SK-N-SH (cell line): ENCODE measurements around the gene CDH23. TPM values are rescaled to one million over a fixed set of nuclear protein-coding genes. Genes with fewer than 3 reads are reported as not detected.

Source experiments
- CTCF ChIA-PET: fragments of 300-600, 350-600 bp; formaldehyde crosslinking; extraction: SDS; loops from one replicate; lab custom pipeline; 2021; lab: Yijun Ruan, JAX
- POLR2A ChIA-PET: fragments of 350-600 bp; sonication (Branson Sonifier 250); formaldehyde crosslinking; extraction: SDS; loops from one replicate; lab custom pipeline; 2020; ENCODE audit warnings: antibody characterized with exemption, inconsistent platforms; lab: Yijun Ruan, JAX
- DNase-seq: peaks from one replicate; pipeline ENCODE4 v3.0.0; 2012
- H2AFZ ChIP-seq: fragments of 200-600 bp; sonication (generic); 2 replicates; pipeline ENCODE4 v1.8.1; 2016; ENCODE audit warnings: antibody characterized with exemption, mild to moderate bottlenecking, low read depth
- H3F3A ChIP-seq: fragments of 200-600 bp; sonication (generic); replicated peaks from 2 replicates; pipeline ENCODE3; 2016; ENCODE audit warnings: antibody characterized with exemption, mild to moderate bottlenecking; ENCODE audit not compliant: insufficient read depth
- H3K27ac ChIP-seq, 2 experiments: fragments of 200-500 bp in 1 of 2; fragments of 200-600 bp in 1 of 2; sonication (Bioruptor generic) in 1 of 2; sonication (generic), shearing (Covaris generic) in 1 of 2; 2 replicates each; pipeline versions ENCODE4 v1.5.1 to v1.6.1; 2014 to 2016; ENCODE audit warnings: low read depth in 2 of 2, inconsistent platforms in 1 of 2, low read length in 1 of 2, mild to moderate bottlenecking in 1 of 2, mixed read lengths in 1 of 2
- H3K27me3 ChIP-seq: fragments of 200-600 bp; sonication (generic), shearing (Covaris generic); 2 replicates; pipeline ENCODE4 v1.6.1; 2016; ENCODE audit warnings: mixed run types; ENCODE audit not compliant: insufficient read depth
- H3K36me3 ChIP-seq, 2 experiments: fragments of 200-500 bp in 1 of 2; fragments of 200-600 bp in 1 of 2; sonication (Bioruptor generic) in 1 of 2; sonication (generic) in 1 of 2; replicated peaks in 1 of 2; 2 replicates each; pipeline versions ENCODE3 to v1.5.1; 2014 to 2016; ENCODE audit warnings: low read length in 1 of 2, mild to moderate bottlenecking in 1 of 2; ENCODE audit not compliant: insufficient read depth in 2 of 2, control insufficient read depth in 1 of 2
- H3K4me1 ChIP-seq, 2 experiments: fragments of 200-500 bp in 1 of 2; fragments of 200-600 bp in 1 of 2; sonication (Bioruptor generic) in 1 of 2; sonication (generic), shearing (Covaris generic) in 1 of 2; 2 replicates each; pipeline versions ENCODE4 v1.5.1 to v1.6.1; 2014 to 2016; ENCODE audit warnings: low read depth in 1 of 2, low read length in 1 of 2, mixed run types in 1 of 2; ENCODE audit not compliant: insufficient read depth in 2 of 2, control insufficient read depth in 1 of 2
- H3K4me2 ChIP-seq: fragments of 200-600 bp; sonication (generic), shearing (Covaris generic); 2 replicates; pipeline ENCODE4 v1.6.1; 2017; ENCODE audit warnings: mixed run types
- H3K4me3 ChIP-seq, 2 experiments: fragments of 200-500 bp in 1 of 2; fragments of 200-600 bp in 1 of 2; sonication (Bioruptor generic) in 1 of 2; sonication (generic), shearing (Covaris generic) in 1 of 2; 2 replicates each; pipeline versions ENCODE4 v1.5.1 to v1.8.1; 2014 to 2016; ENCODE audit warnings: low read depth in 2 of 2, inconsistent platforms in 1 of 2, low read length in 1 of 2, mild to moderate bottlenecking in 1 of 2, mixed read lengths in 1 of 2, moderate library complexity in 1 of 2
- H3K79me2 ChIP-seq: fragments of 200-600 bp; sonication (generic); 2 replicates; pipeline ENCODE4 v1.8.1; 2017; ENCODE audit warnings: mild to moderate bottlenecking; ENCODE audit not compliant: insufficient read depth
- H3K9ac ChIP-seq: fragments of 200-600 bp; sonication (generic); 2 replicates; pipeline ENCODE4 v1.6.1; 2017; ENCODE audit warnings: mixed run types
- H3K9me2 ChIP-seq: fragments of 200-600 bp; sonication (generic); 2 replicates; pipeline ENCODE4 v1.6.1; 2017; ENCODE audit warnings: mixed run types
- H3K9me3 ChIP-seq: fragments of 200-600 bp; sonication (generic); 2 replicates; pipeline ENCODE4 v1.6.1; 2017; ENCODE audit warnings: mixed run types, mild to moderate bottlenecking, moderate library complexity
- H4K20me1 ChIP-seq: fragments of 200-600 bp; sonication (generic); 2 replicates; pipeline ENCODE4 v1.6.1; 2017; ENCODE audit warnings: mild to moderate bottlenecking, mixed run types; ENCODE audit not compliant: insufficient read depth
- CTCF ChIP-seq: fragments of 200-600 bp; sonication (generic); IDR thresholded peaks from 2 replicates; pipeline ENCODE4 v1.6.1; 2017; ENCODE audit warnings: antibody characterized with exemption, mild to moderate bottlenecking, moderate library complexity
- ELF1 ChIP-seq: IDR thresholded peaks from 2 replicates; pipeline ENCODE4 v1.4.0; 2012
- FOSL2 ChIP-seq: IDR thresholded peaks from 2 replicates; pipeline ENCODE4 v1.4.0; 2012; ENCODE audit warnings: low read depth, mild to moderate bottlenecking, moderate library complexity, borderline replicate concordance
- FOXJ3 ChIP-seq: sonication (generic); formaldehyde crosslinking; IDR thresholded peaks from 2 replicates; pipeline ENCODE4 v1.5.1; 2020; ENCODE audit warnings: mild to moderate bottlenecking, missing genetic modification reagents
- FOXM1 ChIP-seq: IDR thresholded peaks from 2 replicates; pipeline ENCODE4 v1.4.0; 2012; ENCODE audit warnings: low read depth, mild to moderate bottlenecking
- GATA2 ChIP-seq: sonication (generic); formaldehyde crosslinking; IDR thresholded peaks from 2 replicates; pipeline ENCODE4 v1.5.0; 2020; ENCODE audit warnings: mild to moderate bottlenecking, missing genetic modification reagents
- IRF3 ChIP-seq: fragments of 150-350 bp; IDR thresholded peaks from 2 replicates; pipeline ENCODE4 v1.6.1; 2016; ENCODE audit warnings: mild to moderate bottlenecking, low read depth, low read length
- JUND ChIP-seq: IDR thresholded peaks from 2 replicates; pipeline ENCODE4 v1.4.0; 2012
- MAX ChIP-seq: IDR thresholded peaks from 2 replicates; pipeline ENCODE4 v1.4.0; 2012; ENCODE audit warnings: low read depth
- MEF2A ChIP-seq: IDR thresholded peaks from 2 replicates; pipeline ENCODE4 v1.4.0; 2012; ENCODE audit warnings: low read depth, borderline replicate concordance
- MXI1 ChIP-seq: IDR thresholded peaks from 2 replicates; pipeline ENCODE4 v1.6.1; 2012; ENCODE audit warnings: mild to moderate bottlenecking, low read depth, low read length, improper control_type of control experiment
- NFIC ChIP-seq: IDR thresholded peaks from 2 replicates; pipeline ENCODE4 v1.4.0; 2012; ENCODE audit warnings: borderline replicate concordance
- NRF1 ChIP-seq: IDR thresholded peaks from 2 replicates; pipeline ENCODE4 v1.6.1; 2012; ENCODE audit warnings: low read depth, mild to moderate bottlenecking, low read length
- POLR2AphosphoS5 ChIP-seq: IDR thresholded peaks from 2 replicates; pipeline ENCODE4 v1.6.1; 2012; ENCODE audit warnings: low read depth, low read length
- RAD21 ChIP-seq: IDR thresholded peaks from 2 replicates; pipeline ENCODE4 v1.6.1; 2012; ENCODE audit warnings: mild to moderate bottlenecking, low read length
- RFX5 ChIP-seq: IDR thresholded peaks from 2 replicates; pipeline ENCODE4 v1.6.1; 2012; ENCODE audit warnings: mild to moderate bottlenecking, improper control_type of control experiment, low read length
- SIN3A ChIP-seq: IDR thresholded peaks from 2 replicates; pipeline ENCODE4 v1.6.1; 2012; ENCODE audit warnings: low read depth, mild to moderate bottlenecking, low read length, moderate library complexity, borderline replicate concordance
- TCF12 ChIP-seq: IDR thresholded peaks from 2 replicates; pipeline ENCODE4 v1.4.0; 2012
- TEAD4 ChIP-seq: IDR thresholded peaks from 2 replicates; pipeline ENCODE4 v1.4.0; 2012; ENCODE audit warnings: mild to moderate bottlenecking, borderline replicate concordance; ENCODE audit not compliant: insufficient read depth
- YY1 ChIP-seq: IDR thresholded peaks from 2 replicates; pipeline ENCODE4 v1.4.0; 2012; ENCODE audit warnings: low read depth, mild to moderate bottlenecking
- WGBS: methylation state at CpG from one replicate; pipeline ENCODE4 v1.1.6; 2017; ENCODE audit warnings: low lambda C conversion rate; 5-methylcytosine and 5-hydroxymethylcytosine counted together
- polyA plus RNA-seq, 3 experiments: library from polyadenylated mRNA; depleted of rRNA; stranded (reverse); fragments of >200 nt; gene quantifications; 2 replicates each; pipeline ENCODE4 v1.2.3, GENCODE V29; 2012

The CDH23 gene
- polyA plus RNA-seq, 1 of the 3 experiments (the other 2 are of a cell fraction) = 0.03 TPM

GRCh38 chr10:71646592-71647292 is 250.0 kb downstream of the CDH23 start:
- WGBS = 57% methylated on average over 13 of the region's 13 CpGs
- no peaks in the 10 kb centered on the region for H3K36me3 ChIP-seq
- no peak overlapping the region for H3K9ac ChIP-seq
- DNase-seq = no peak
- ChIA-PET CTCF (interaction anchor here (0.7 to 4.7 kb wide), 10 partner anchors 11 to 262 kb away, joined by 3 to 24 read pairs (median 4); no protein-coding TSS in a partner anchor), POLR2A (interaction anchor here (0.7 kb wide), 1 partner anchor 83 kb away, joined by 4 read pairs; no protein-coding TSS in a partner anchor)
- H3K27ac ChIP-seq = no peak overlapping the region
- H3K4me1 ChIP-seq = peaks cover 0 to 20% of the 10 kb centered on the region in 2 experiments; a peak in 1 of 4 replicates
- H3K4me2 ChIP-seq = no peak overlapping the region
- H3K9me2 ChIP-seq = no peaks in the 10 kb centered on the region
- H4K20me1 ChIP-seq = no peaks in the 10 kb centered on the region
- H2AFZ ChIP-seq = no peak overlapping the region
- H3K79me2 ChIP-seq = no peaks in the 10 kb centered on the region
- H3K4me3 ChIP-seq = no peak overlapping the region
- TF ChIP-seq RFX5 (no peak), FOXJ3 (CRISPR knock-in tag) (no peak), NRF1 (no peak), FOXM1 (no peak), TEAD4 (no peak), RAD21 (no peak), IRF3 (no peak), GATA2 (no peak), FOSL2 (no peak), TCF12 (no peak), MXI1 (no peak), SIN3A (no peak), CTCF (no peak), MEF2A (no peak), NFIC (no peak), JUND (no peak), POLR2AphosphoS5 (no peak), ELF1 (no peak), YY1 (no peak), MAX (no peak)
- no peaks in the 10 kb centered on the region for H3K9me3 ChIP-seq
- no peaks in the 10 kb centered on the region for H3F3A ChIP-seq
- no peaks in the 10 kb centered on the region; the same call in 1 of the 2 replicates for H3K27me3 ChIP-seq
